Activated CD4-positive, alpha-beta T cell treated with anti-CD3 and anti-CD28 coated beads, Interleukin-2, amount 50 U/mL, for 4 hours (primary cell): Measurements from ENCODE around the gene C1QL3.

Experiments
- DNase-seq, 2 experiments: peaks; one replicate each; pipeline ENCODE4 v3.0.0-alpha.2; 2020

Gene C1QL3

GRCh38 chr10:16491933-16492332 is 29.7 kb downstream of the C1QL3 start:
- DNase-seq: no peak

DNA sequence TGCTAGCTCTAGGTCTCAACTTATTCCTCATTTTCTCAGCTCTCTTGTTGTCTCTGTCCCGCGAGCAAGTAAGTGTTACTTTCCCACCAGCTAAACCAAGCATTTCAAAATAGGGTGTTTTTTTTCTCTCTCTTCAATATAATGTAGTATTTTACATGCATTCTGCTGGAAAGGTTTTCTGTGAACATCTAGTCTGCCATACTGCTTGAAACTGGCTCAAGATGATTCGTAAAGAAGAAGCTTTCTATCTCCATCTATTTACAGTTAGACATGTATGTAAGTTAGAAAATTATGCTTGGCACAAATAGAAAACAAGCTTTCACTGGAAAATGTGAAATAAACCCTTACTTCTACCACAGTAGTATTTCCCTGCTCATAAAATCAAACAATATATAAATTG is 31.2 kb downstream of the C1QL3 start:
- DNase-seq: no peak

- no peak for DNase-seq
Measured at GRCh38 chr10:16483241-16483917, 38.3 kb downstream of the C1QL3 start.

- DNase-seq: no peak
Measured at GRCh38 chr10:16481052-16481728, 40.5 kb downstream of the C1QL3 start.

DNA sequence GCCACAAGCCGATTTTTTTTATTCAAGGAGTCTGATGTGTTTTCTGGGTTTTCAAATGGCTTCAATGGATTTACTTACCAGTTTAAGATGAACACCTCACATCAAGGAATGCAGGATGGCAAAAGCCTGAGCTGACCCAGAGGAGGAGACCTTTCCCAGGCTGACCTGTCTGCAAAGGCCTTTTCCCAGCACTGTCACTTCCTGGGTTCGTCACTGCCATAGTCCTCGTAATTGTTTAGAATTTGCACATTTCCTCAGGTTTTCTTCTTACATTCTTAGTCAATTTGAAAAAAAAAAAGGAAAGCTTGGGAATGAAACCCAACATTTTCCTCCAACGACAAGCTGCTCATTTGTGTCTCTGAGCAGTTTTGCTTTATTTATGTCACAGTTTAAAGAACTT is 42.9 kb downstream of the C1QL3 start:
- DNase-seq: no peak

- no peak for DNase-seq
Measured at GRCh38 chr10:16477757-16478156, 43.9 kb downstream of the C1QL3 start.

DNA sequence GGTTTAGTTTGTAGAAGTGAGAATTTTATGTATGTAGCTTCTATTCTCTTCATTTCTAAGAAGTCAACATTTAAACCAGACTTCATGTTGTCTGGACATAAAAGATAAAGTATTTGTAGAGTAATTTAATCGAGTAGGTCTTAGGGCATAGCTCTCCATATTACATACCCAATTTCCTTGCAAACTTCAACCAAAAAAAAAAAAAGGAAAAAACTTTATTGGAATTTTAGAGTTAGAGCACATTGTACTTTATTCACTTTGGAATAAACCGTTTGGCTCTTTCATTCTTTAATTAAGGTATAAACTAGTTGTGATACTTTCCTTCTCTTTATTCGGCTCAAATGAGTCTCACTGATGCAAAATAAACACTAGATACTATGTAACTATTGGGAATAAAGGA is 48.9 kb downstream of the C1QL3 start:
- no peak for DNase-seq

- DNase-seq: peak; percentile 6 to 7
Measured at GRCh38 chr10:16470747-16471146, 50.9 kb downstream of the C1QL3 start.

DNA sequence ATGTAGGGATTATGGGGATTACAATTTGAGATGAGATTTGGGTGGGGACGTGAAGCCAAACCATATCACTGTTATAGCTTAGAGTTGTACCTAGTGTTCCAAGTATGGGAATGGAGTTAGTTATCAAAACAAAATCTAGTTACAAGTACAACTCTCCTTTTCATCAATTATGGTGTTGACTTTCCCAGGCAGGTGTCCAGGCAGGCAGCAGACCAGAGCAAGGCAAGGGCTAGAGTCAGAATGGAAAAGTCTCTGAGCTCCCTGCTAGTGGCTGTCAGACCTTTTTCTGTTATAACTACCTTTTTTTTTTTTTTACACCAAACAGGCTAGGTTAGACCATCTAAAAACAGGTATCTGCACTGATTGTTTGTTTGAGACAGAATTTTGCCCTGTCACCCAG is 55.7 kb downstream of the C1QL3 start:
- no peak for DNase-seq
